ENCODE data around the gene CFAP77. TPM values are rescaled to one million over a fixed set of nuclear protein-coding genes. Genes with fewer than 3 reads are reported as not detected.

Gene CFAP77
- 1 to 10 TPM; 3.3 to 8.6 TPM for total RNA-seq

GRCh38 chr9:132409828-132410528 lies at the start of gene CFAP77:
Gene CFAP77, plus strand, starts transcription at chr9:132410211. Its CDS starts 61 bp downstream, at chr9:132410272.
- Histone ChIP-seq H3K4me3 (peak within 1 kb of the TSS; percentile 51 to 57), H3K27me3 (peaks cover 0 to 8% of the 10 kb centered on the region in 2 donors), H3K4me1 (peaks cover 0 to 55% of the 10 kb centered on the region in 2 donors), H3K9me3 (no peaks in the 10 kb centered on the region), H3K27ac (peak within 1 kb of the TSS; percentile 77 to 88), H3K36me3 (no peaks in the 10 kb centered on the region)
- TF ChIP-seq CTCF (IDR thresholded peaks at IDR 0.05) = no peak
- DNase-seq (ENCODE audit: low spot score) = no peak

GRCh38 chr9:132364068-132364467 lies 45.9 kb upstream of the CFAP77 start:
- no peak for TF ChIP-seq CTCF (IDR thresholded peaks at IDR 0.05)
- no peaks in the 10 kb centered on the region for H3K36me3 ChIP-seq
- H3K4me3 ChIP-seq = no peak overlapping the region
- H3K9me3 ChIP-seq = no peaks in the 10 kb centered on the region
- H3K4me1 ChIP-seq = no peaks in the 10 kb centered on the region
- H3K27me3 ChIP-seq = no peaks in the 10 kb centered on the region
- DNase-seq (ENCODE audit: low spot score) = no peak
- no peak overlapping the region for H3K27ac ChIP-seq

GRCh38 chr9:132365986-132366385 lies 44.0 kb upstream of the CFAP77 start:
- Histone ChIP-seq H3K4me1 (no peaks in the 10 kb centered on the region), H3K4me3 (no peak overlapping the region), H3K9me3 (no peaks in the 10 kb centered on the region), H3K27ac (no peak overlapping the region), H3K36me3 (no peaks in the 10 kb centered on the region), H3K27me3 (no peaks in the 10 kb centered on the region)
- no peak for DNase-seq (ENCODE audit: low spot score)
- TF ChIP-seq CTCF (IDR thresholded peaks at IDR 0.05) = no peak

- H3K4me1 ChIP-seq = no peaks in the 10 kb centered on the region
- TF ChIP-seq CTCF (IDR thresholded peaks at IDR 0.05) = no peak
- no peaks in the 10 kb centered on the region for H3K36me3 ChIP-seq
- no peak overlapping the region for H3K27ac ChIP-seq
- no peaks in the 10 kb centered on the region for H3K9me3 ChIP-seq
- DNase-seq (ENCODE audit: low spot score) = no peak
- H3K27me3 ChIP-seq = no peaks in the 10 kb centered on the region
- no peak overlapping the region for H3K4me3 ChIP-seq
These were observed 43.5 kb upstream of the CFAP77 start for GRCh38 chr9:132366481-132366880.

GRCh38 chr9:132367613-132368313 lies 42.2 kb upstream of the CFAP77 start:
- no peak for TF ChIP-seq CTCF (IDR thresholded peaks at IDR 0.05)
- no peak for DNase-seq (ENCODE audit: low spot score)
- Histone ChIP-seq H3K4me3 (no peak overlapping the region), H3K27ac (no peak overlapping the region), H3K36me3 (no peaks in the 10 kb centered on the region), H3K4me1 (no peaks in the 10 kb centered on the region), H3K9me3 (no peaks in the 10 kb centered on the region), H3K27me3 (no peaks in the 10 kb centered on the region)
